Measurements from ENCODE around the gene MTARC1.

MTARC1 gene

GRCh38 chr1:220818421-220819173 is 31.9 kb downstream of the MTARC1 start:
- DNase-seq (ENCODE audit: low read depth in 1 of 2, low spot score in 1 of 2): no peak
- TF ChIP-seq SPI1 (IDR thresholded peaks at IDR 0.05; ENCODE audit: borderline replicate concordance, low read depth): no peak
- TF ChIP-seq REST (IDR thresholded peaks at IDR 0.05; ENCODE audit: insufficient replicate concordance, low read depth): no peak
- no peak for TF ChIP-seq POLR2AphosphoS5 (IDR thresholded peaks at IDR 0.05; ENCODE audit: low read depth)
- TF ChIP-seq, protein P1, sequence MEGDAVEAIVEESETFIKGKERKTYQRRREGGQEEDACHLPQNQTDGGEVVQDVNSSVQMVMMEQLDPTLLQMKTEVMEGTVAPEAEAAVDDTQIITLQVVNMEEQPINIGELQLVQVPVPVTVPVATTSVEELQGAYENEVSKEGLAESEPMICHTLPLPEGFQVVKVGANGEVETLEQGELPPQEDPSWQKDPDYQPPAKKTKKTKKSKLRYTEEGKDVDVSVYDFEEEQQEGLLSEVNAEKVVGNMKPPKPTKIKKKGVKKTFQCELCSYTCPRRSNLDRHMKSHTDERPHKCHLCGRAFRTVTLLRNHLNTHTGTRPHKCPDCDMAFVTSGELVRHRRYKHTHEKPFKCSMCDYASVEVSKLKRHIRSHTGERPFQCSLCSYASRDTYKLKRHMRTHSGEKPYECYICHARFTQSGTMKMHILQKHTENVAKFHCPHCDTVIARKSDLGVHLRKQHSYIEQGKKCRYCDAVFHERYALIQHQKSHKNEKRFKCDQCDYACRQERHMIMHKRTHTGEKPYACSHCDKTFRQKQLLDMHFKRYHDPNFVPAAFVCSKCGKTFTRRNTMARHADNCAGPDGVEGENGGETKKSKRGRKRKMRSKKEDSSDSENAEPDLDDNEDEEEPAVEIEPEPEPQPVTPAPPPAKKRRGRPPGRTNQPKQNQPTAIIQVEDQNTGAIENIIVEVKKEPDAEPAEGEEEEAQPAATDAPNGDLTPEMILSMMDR (IDR thresholded peaks at IDR 0.05; ENCODE audit: insufficient read depth, low read length): no peak
- TF ChIP-seq GABPA (IDR thresholded peaks at IDR 0.05; ENCODE audit: low read depth): no peak

GRCh38 chr1:220819467-220820026 is 32.8 kb downstream of the MTARC1 start:
- no peak for TF ChIP-seq POLR2AphosphoS5 (IDR thresholded peaks at IDR 0.05; ENCODE audit: low read depth)
- TF ChIP-seq REST (IDR thresholded peaks at IDR 0.05; ENCODE audit: insufficient replicate concordance, low read depth): no peak
- TF ChIP-seq, protein P1 (IDR thresholded peaks at IDR 0.05; ENCODE audit: insufficient read depth, low read length): no peak
- TF ChIP-seq SPI1 (IDR thresholded peaks at IDR 0.05; ENCODE audit: borderline replicate concordance, low read depth): no peak
- no peak for TF ChIP-seq GABPA (IDR thresholded peaks at IDR 0.05; ENCODE audit: low read depth)

More at GRCh38 chr1:220818421-220819173, 31.9 kb downstream of the MTARC1 start:
- no peaks in the 10 kb centered on the region for H3K27me3 ChIP-seq (ENCODE audit: insufficient read depth, poor library complexity, severe bottlenecking)
- no peak overlapping the region for H3K27ac ChIP-seq (replicated peaks)
- no peak overlapping the region for H3K4me3 ChIP-seq (replicated peaks; ENCODE audit: insufficient read depth, low read length)

DNA sequence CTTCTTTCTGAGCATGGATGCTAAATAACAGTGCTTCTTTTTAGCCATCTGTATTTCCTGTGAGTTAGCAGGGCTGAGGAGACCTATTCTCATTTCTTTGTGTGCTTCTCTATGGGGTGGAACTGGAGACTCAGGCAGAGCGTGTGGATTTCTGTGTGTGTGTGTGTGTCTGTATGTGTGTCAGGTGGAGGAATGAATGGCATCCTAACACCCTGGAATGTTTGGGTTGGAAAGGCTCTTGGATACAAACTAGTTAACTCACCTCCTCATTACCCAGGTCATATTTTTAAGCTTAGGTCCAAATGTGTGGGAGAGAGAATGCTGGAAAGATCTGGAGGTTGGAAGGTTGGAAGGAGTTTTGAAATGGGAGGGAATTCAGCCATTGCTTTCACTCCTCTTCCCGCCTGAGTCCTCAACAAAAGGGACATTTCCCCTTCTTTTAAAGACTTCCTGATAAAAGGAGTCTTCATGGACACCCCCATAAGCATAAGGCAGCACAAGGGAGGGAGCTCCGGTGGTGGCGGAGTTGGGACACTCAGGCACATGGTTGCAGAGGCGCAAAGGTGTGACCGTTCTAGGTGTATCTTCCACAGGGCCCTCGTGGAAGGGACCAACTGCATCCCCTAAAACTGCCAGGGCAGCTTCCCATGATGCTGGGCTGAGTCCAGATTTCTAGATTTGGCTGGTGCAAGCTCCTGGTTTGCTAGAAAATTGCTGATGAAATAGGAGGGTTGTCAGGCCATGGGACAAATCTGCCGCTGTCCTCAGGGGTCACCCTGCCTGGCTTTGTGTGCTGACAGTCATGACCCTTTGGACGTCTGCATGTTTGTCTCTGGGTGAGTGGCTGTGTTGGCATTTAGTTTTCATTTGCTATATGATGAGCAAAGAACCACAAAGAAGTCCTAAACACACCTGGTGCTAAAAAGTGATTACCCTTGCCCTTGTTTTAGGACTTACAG is 37.6 kb downstream of the MTARC1 start:
- no peak overlapping the region for H3K27ac ChIP-seq (replicated peaks)
- TF ChIP-seq SPI1 (IDR thresholded peaks at IDR 0.05; ENCODE audit: borderline replicate concordance, low read depth) (no peak), REST (IDR thresholded peaks at IDR 0.05; ENCODE audit: insufficient replicate concordance, low read depth) (no peak), POLR2AphosphoS5 (IDR thresholded peaks at IDR 0.05; ENCODE audit: low read depth) (no peak), GABPA (IDR thresholded peaks at IDR 0.05; ENCODE audit: low read depth) (no peak)
- TF ChIP-seq, protein P1 (IDR thresholded peaks at IDR 0.05; ENCODE audit: insufficient read depth, low read length): no peak
- DNase-seq (ENCODE audit: low read depth in 1 of 2, low spot score in 1 of 2): no peak
- no peaks in the 10 kb centered on the region for H3K27me3 ChIP-seq (ENCODE audit: insufficient read depth, poor library complexity, severe bottlenecking)
- H3K4me3 ChIP-seq (replicated peaks; ENCODE audit: insufficient read depth, low read length): no peak overlapping the region

More at GRCh38 chr1:220819467-220820026, 32.8 kb downstream of the MTARC1 start:
- Histone ChIP-seq H3K27ac (replicated peaks) (no peak overlapping the region), H3K4me3 (replicated peaks; ENCODE audit: insufficient read depth, low read length) (no peak overlapping the region), H3K27me3 (ENCODE audit: insufficient read depth, poor library complexity, severe bottlenecking) (no peaks in the 10 kb centered on the region)
- no peak for DNase-seq (ENCODE audit: low read depth in 1 of 2, low spot score in 1 of 2)
